Endothelial cell of umbilical vein (primary cell): Measurements from ENCODE around the gene PDCD2L.

Experiments
- CTCF ChIP-seq, 2 donors: IDR thresholded peaks; 1 replicate in 1 of 2; 2 replicates in 1 of 2; pipeline ENCODE4 v1.5.1; 2011; ENCODE audit warnings: low read length in 2 of 2, mild to moderate bottlenecking in 2 of 2, moderate library complexity in 2 of 2, control low read depth in 1 of 2, inconsistent platforms in 1 of 2, low read depth in 1 of 2; ENCODE audit not compliant: insufficient read depth in 1 of 2; ENCODE audit errors: extremely low read depth in 1 of 2
- FOS ChIP-seq: IDR thresholded peaks from 2 replicates; pipeline ENCODE4 v1.6.1; 2011; ENCODE audit warnings: mild to moderate bottlenecking, low read length, moderate library complexity, borderline replicate concordance; ENCODE audit not compliant: insufficient read depth

DNA sequence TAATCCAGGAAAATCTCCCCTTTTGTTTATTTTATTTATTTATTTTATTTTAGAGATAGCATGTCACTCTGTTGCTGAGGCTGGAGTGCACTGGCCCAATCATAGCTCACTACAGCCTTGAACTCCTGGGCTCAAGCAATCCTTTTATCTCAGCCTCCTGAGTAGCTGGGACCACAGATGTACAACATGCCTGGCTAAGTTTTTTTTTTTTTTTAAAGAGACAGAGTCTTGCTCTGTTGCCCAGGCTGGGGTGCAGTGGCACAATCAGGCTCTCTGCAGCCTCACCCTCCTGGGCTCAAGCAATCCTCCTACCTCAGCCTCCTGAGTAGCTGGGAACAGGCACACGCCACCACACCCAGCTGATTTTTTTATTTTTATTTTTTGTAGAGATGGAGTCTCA, 6.3 kb upstream of the PDCD2L start:
- TF ChIP-seq CTCF (IDR thresholded peaks at IDR 0.05; ENCODE audit: extremely low read depth in 1 of 2, insufficient read depth in 1 of 2, low read depth in 1 of 2, low read length in 2 of 2): no peak
- no peak for TF ChIP-seq FOS
